ENCODE results near the gene MRPS7.
"Not testable (repeated sequence)": the region's sequence is repeated elsewhere in the genome, so short reads cannot be mapped to it uniquely, and the experiment has no call there.

The MRPS7 gene

GRCh38 chr17:75244133-75244866, 17.4 kb upstream of the MRPS7 start:
- DNase-seq, result no peak

DNA sequence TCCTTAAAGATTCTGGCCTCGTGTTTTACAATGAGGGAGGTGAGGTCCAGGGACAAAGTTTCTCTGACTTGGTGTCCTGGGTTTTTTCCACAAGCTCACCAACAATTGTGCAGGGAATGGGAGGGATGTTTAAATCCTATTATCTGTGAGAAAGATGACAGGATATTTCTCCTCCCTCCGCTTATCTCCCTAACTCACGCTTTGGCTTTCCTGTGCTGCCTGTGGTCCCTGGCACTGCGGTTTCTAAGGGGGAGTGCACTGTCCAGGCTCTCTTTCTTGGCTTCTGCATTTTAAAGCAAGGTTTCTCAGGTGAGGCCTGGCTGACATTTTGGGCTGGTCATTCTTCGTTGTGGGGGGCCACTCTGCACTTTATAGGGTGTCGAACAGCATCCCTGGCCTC, 16.7 kb upstream of the MRPS7 start:
- no peak for DNase-seq

GRCh38 chr17:75246404-75246803, 15.3 kb upstream of the MRPS7 start:
- DNase-seq, result no peak

DNA sequence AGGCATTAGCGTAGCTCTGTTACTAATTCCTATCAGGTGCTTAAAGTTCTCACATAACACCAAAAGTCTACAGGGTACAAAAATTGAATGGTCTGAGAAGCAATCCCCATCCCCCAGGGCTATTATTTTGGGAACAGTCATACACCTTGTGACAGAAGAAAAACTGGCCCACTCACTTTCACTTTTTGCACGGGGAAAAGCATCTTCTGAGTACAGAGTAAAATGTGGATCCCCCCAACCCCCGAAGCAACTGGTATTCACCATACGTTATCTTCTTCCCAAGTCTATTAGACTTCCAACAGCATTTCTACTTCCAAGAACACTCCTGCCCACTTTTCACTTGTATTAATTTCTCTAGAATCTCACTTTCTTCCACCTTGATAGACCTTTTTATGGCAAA, 12.1 kb upstream of the MRPS7 start:
- DNase-seq, result no peak

DNA sequence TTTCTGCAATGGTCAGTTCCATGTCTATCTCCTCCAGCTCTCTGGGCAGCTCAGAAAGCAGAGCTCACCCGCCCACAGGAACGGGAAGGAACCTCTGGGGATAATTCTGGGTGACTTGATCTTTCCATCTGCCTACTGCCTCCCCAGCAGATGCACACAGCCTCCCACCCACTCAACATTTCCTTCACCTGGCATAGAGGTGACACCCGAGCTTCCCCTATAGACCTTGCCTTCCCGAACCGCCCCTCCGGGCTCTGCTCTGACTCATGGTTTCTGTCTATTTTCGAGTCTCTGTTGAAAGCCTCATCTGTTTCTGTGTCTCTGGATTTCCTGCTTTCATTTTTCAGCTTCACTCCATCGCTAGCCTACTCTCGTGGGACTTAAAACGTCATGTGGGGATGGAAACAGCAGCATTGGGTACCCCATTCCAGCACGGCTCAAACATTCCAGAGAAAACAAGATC, 11.6 kb upstream of the MRPS7 start:
- peak; percentile 65 to 67 for DNase-seq

GRCh38 chr17:75252039-75252816, 9.5 kb upstream of the MRPS7 start:
- DNase-seq, result no peak

- not testable (repeated sequence) for DNase-seq
Observed at GRCh38 chr17:75255954-75256698, 5.6 kb upstream of the MRPS7 start.

- not testable (repeated sequence) for DNase-seq
Observed at GRCh38 chr17:75257228-75257627, 4.5 kb upstream of the MRPS7 start.

DNA sequence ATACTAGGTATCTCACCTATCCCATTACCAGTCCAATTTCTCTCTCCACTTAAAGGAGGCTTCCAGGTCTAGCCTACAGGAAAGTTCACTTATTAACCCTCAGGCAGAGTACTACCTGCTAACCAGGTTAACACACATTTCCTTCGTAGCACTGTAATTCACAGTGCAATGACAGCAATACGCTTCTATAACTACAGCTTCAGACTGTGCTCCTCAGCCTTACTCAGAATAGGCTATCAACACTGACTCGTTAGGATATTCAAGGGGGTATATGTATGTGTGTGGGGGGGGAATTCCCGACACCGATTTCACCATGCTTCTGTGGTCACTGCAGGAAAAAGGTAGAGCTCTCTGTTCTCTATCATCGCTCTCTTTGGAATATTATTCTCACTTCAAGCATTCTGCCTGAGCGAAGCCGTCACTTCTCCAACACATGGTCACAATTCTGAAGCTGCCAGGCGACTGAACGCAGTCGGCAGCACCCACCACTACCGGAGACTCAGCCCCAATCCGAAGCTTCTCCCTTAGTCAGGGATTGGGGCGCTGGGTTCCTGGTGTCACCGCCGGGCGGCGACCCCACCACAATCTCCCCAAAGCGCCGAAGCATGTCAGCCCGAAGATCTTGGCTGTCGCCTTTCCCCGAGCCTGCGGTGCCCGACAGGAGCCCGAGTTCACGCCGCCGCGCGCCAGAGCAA, 891 bp upstream of the MRPS7 start:
- peak in 1 of 2 donors; percentile 44 for DNase-seq

- DNase-seq, result no peak
Observed at GRCh38 chr17:75262112-75262606, 480 bp downstream of the MRPS7 start.

- no peak for DNase-seq
Observed at GRCh38 chr17:75263055-75263454, 1.4 kb downstream of the MRPS7 start.

GRCh38 chr17:75265614-75266315, 4.1 kb downstream of the MRPS7 start:
- no peak for DNase-seq

- DNase-seq, result no peak
Observed at GRCh38 chr17:75266316-75267152, 4.9 kb downstream of the MRPS7 start.

DNA sequence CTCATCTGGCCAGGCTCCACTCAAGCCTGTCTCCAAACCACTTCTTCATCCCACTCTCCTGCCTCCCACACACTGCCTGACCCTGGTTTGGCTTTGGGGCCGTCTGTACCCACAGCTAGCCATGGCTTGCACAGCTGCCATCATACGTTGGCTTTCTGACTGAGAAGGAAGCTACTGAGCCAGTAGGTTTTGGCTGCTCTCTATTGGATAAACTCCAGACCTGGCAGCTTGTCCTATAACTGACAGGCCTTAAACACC, 5.4 kb downstream of the MRPS7 start:
- DNase-seq, result no peak

DNA sequence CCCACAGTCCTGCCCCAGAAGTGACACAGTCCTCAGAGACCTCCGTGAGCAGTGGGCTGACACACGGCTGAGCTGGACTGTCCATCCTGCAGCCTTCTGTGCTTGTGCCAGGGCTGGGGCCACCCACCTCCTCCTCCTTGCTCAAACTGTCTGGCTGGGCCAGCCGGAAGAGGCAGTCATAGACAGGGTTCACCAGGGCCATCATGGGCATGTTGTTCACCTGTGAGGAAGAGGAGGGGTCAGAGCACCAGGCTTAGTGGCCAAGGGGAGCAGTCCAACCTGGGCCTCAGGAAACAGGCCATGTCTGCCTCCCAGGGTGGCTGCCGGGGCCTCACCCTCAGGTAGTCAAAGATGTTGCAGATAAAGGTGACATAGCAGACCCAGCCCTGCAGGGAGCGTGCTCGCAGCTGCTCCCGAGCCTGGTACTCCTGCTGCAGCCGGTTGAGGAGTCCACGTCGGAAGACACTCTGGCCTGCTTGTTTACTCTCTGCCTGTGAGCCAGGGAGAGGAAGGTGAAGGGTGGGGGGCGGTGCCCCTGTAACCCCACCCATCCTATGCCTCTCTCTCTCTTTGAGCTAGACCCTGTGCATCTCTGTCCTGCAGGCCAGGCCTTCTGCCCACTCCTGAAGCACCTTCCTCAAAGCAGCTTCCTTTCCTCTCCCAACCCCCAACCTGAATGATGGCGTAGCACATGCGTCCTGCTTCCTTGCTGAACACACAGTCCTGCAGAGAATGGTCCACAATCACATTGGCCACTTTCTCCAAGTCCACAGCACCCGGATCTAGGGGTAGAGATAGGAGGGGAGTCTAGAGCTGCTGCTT, 5.9 kb downstream of the MRPS7 start:
- DNase-seq, result no peak

- DNase-seq, result no peak
Observed at GRCh38 chr17:75269844-75270217, 8.2 kb downstream of the MRPS7 start.

DNA sequence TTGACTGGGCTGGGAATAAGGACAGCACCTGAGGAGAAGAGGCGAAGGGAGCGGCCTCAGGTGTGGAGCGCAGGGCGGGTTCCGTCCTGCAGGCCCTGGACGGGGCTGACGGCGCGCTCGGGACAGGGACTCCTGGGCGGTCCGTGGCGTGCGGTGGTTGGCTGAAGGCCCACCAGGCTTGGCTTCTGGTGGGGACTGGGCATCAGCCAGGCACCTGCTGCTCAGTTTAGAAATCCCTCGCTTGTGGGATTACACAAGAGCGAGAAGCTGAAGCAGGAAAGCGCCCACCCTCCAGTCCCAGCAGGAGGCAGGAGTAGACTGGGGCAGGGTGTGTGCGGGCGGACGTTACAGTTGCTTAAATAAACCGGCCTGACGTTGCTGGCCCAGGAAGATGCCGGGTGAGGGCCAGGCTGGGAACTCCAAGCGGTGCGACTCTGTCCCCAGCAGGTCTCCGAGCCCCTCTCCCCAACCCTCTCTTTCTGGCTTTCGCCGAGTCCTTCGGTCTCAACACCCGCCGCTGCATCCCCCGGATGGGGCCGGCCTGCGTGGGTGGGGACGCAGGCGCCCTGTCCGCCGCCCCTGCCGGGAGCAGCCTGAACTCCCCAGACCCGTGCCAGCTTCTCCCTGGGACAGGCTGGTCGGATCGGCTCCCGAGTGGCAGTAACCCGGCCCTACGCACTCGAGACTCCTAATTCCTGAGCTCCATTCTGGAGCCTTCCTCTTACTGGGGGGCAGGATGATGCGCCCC, 8.7 kb downstream of the MRPS7 start:
- DNase-seq, result peak; percentile 52 to 55

DNA sequence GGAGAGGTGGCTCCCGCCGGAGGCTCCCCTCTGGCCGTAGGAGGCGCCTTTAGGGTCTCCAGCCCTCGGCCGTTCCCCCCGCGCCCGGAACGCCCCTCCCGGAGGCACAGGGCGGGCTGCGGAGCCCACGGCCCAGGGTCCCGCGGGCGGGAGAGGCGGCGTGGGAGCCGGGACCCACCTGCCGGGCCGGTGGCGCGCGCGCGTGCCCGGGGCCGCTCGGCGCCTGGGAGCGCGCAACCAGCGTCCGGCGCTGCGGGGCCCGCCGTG, 9.2 kb downstream of the MRPS7 start, which contains the start of gene MIF4GD:
TSS of gene MIF4GD (minus strand) at position 266 of the 267 bp plus-strand sequence. CDS start 1,036 bp downstream, outside the sequence.
- DNase-seq, result no peak

GRCh38 chr17:75271233-75271954, 9.7 kb downstream of the MRPS7 start:
- peak; percentile 84 to 93 for DNase-seq

All from stimulated activated CD4-positive, alpha-beta T cell treated with anti-CD3 and anti-CD28 coated beads, Interleukin-2, amount 100 ng/mL, for 48 hours (primary cell).